Naive thymus-derived CD4-positive, alpha-beta T cell (primary cell): Measurements from ENCODE around the gene KRTAP12-3. TPM values are rescaled to one million over a fixed set of nuclear protein-coding genes. Genes with fewer than 3 reads are reported as not detected.
A peak's percentile ranks its signal among the peaks of the same experiment; 100 is the strongest.
"Not testable (repeated sequence)": the region's sequence is repeated elsewhere in the genome, so short reads cannot be mapped to it uniquely, and the experiment has no call there.

Experiments
- ATAC-seq: fragments of 150-1000 bp; cut with Tn5 transposase; 2 replicates; pipeline ENCODE4 v1.10.0; 2021; ENCODE audit warnings: mild to moderate bottlenecking, moderate library complexity
- CTCF ChIA-PET: fragments of 350-600 bp; sonication (Branson Sonifier 250); formaldehyde crosslinking; loops from one replicate; lab custom pipeline; 2021; ENCODE audit warnings: antibody characterized with exemption; lab: Charles Lee
- POLR2A ChIA-PET: fragments of 350-600 bp; sonication (Branson Sonifier 250); formaldehyde crosslinking; loops from one replicate; lab custom pipeline; 2021; ENCODE audit warnings: antibody characterized with exemption, inconsistent platforms; lab: Charles Lee
- DNase-seq, 9 donors: peaks; one replicate each; pipeline versions ENCODE4 v3.0.0 to v3.0.0-alpha.2; 2020 to 2022; ENCODE audit warnings: mixed read lengths in 1 of 9
- H3K27ac ChIP-seq: one replicate; pipeline ENCODE4 v1.7.0; 2013; ENCODE audit warnings: mild to moderate bottlenecking, low read depth, low read length, moderate library complexity
- H3K27me3 ChIP-seq, 2 donors: one replicate each; pipeline ENCODE4 v1.7.0; 2013; ENCODE audit warnings: low read length in 2 of 2, mild to moderate bottlenecking in 2 of 2, moderate library complexity in 2 of 2; ENCODE audit not compliant: control insufficient read depth in 2 of 2, insufficient read depth in 2 of 2
- H3K36me3 ChIP-seq, 3 experiments: 1 replicate in 2 of 3; 2 replicates in 1 of 3; pipeline ENCODE4 v1.7.0; 2013; ENCODE audit warnings: low read length in 3 of 3, mild to moderate bottlenecking in 3 of 3, moderate library complexity in 1 of 3; ENCODE audit not compliant: insufficient read depth in 3 of 3, control insufficient read depth in 2 of 3
- H3K4me1 ChIP-seq, 2 donors: one replicate each; pipeline ENCODE4 v1.7.0; 2013; ENCODE audit warnings: low read length in 2 of 2, mild to moderate bottlenecking in 2 of 2, moderate library complexity in 1 of 2; ENCODE audit not compliant: control insufficient read depth in 2 of 2, insufficient read depth in 2 of 2
- H3K4me3 ChIP-seq: 2 replicates; pipeline ENCODE4 v1.7.0; 2013; ENCODE audit warnings: mild to moderate bottlenecking, low read length
- H3K9me3 ChIP-seq, 3 experiments: 1 replicate in 2 of 3; 2 replicates in 1 of 3; pipeline ENCODE4 v1.7.0; 2013; ENCODE audit warnings: low read length in 3 of 3; ENCODE audit not compliant: control insufficient read depth in 2 of 3
- H3K27ac Mint-ChIP-seq, 9 donors: one replicate each; pipeline ENCODE4 v1.8.0; 2020 to 2022; ENCODE audit warnings: mixed read lengths in 9 of 9, mild to moderate bottlenecking in 8 of 9, moderate library complexity in 5 of 9, inconsistent platforms in 2 of 9
- H3K27me3 Mint-ChIP-seq, 5 donors: one replicate each; pipeline ENCODE4 v1.8.0; 2021 to 2022; ENCODE audit warnings: mixed read lengths in 5 of 5, mild to moderate bottlenecking in 1 of 5
- H3K36me3 Mint-ChIP-seq, 5 donors: one replicate each; pipeline ENCODE4 v1.8.0; 2020 to 2022; ENCODE audit warnings: mixed read lengths in 5 of 5, mild to moderate bottlenecking in 3 of 5, inconsistent platforms in 1 of 5
- H3K4me1 Mint-ChIP-seq, 7 donors: one replicate each; pipeline ENCODE4 v1.8.0; 2020 to 2022; ENCODE audit warnings: mixed read lengths in 7 of 7, mild to moderate bottlenecking in 3 of 7, inconsistent platforms in 1 of 7
- H3K4me3 Mint-ChIP-seq, 10 donors: one replicate each; pipeline ENCODE4 v1.8.0; 2020 to 2022; ENCODE audit warnings: mild to moderate bottlenecking in 10 of 10, mixed read lengths in 10 of 10, moderate library complexity in 6 of 10, inconsistent platforms in 2 of 10
- H3K9me3 Mint-ChIP-seq, 11 donors: one replicate each; pipeline ENCODE4 v1.8.0; 2020 to 2022; ENCODE audit warnings: mixed read lengths in 11 of 11, mild to moderate bottlenecking in 4 of 11, inconsistent platforms in 1 of 11, moderate library complexity in 1 of 11
- intact Hi-C, 2 donors: fragments of 100-400 bp; cut with micrococcal nuclease; formaldehyde crosslinking; loops; one replicate each; pipeline ENCODE4 v1.15.1; 2023
- polyA plus RNA-seq, 2 donors: library from polyadenylated mRNA; unstranded; fragments of 300-500 nt; fragmentation: Illumina TruSeq; gene quantifications; one replicate each; pipeline ENCODE4 v1.2.3, GENCODE V29; 2021
- total RNA-seq, 6 experiments: library from RNA in 5 of 6; stranded (reverse) in 5 of 6; gene quantifications; 1 replicate in 5 of 6; 2 replicates in 1 of 6; pipeline ENCODE4 v1.2.3 and lab custom pipeline; 2021 to 2026

Gene KRTAP12-3
- total and polyA plus RNA-seq, 7 experiments from 2014 or later = 1.1 TPM; not detected in 6

GRCh38 chr21:44656868-44657267 is 864 bp upstream of the KRTAP12-3 start:
- intact Hi-C loops = loop anchor here (1.0 to 10.0 kb wide), 7 partner anchors 35 to 270 kb away; partner anchors contain the start of gene KRTAP10-5 (in 1 of the 2)
- Mint-ChIP-seq H3K4me1 (peaks cover 47 to 73% (median 69%) of the 10 kb centered on the region in 7 donors), H3K27ac (peak overlapping the region; percentile 87 to 98 (median 98)), H3K27me3 (peaks cover 0 to 4% (median 0%) of the 10 kb centered on the region in 5 donors), H3K4me3 (peak overlapping the region; percentile 16 to 87 (median 76)), H3K9me3 (peaks cover 7 to 75% (median 45%) of the 10 kb centered on the region in 11 donors), H3K36me3 (peaks cover 11 to 71% (median 20%) of the 10 kb centered on the region in 5 donors)
- ChIA-PET CTCF (interaction anchor here (1.2 to 1.9 kb wide), 2 partner anchors 39 to 136 kb away, joined by 4 to 9 read pairs; no protein-coding TSS in a partner anchor), POLR2A (interaction anchor here (1.0 to 1.6 kb wide), 5 partner anchors 32 to 116 kb away, joined by 3 to 5 read pairs (median 3); partner anchors contain the start of gene KRTAP10-6)
- ATAC-seq (no peak), DNase-seq (no peak)
- Histone ChIP-seq H3K4me1 (peaks cover 55 to 64% of the 10 kb centered on the region in 2 donors), H3K9me3 (peaks cover 0 to 22% (median 7%) of the 10 kb centered on the region in 3 experiments), H3K36me3 (no peaks in the 10 kb centered on the region), H3K27ac (peak overlapping the region; percentile 63), H3K4me3 (peak overlapping the region; percentile 40), H3K27me3 (no peaks in the 10 kb centered on the region)

GRCh38 chr21:44658541-44658910 is 794 bp downstream of the KRTAP12-3 start:
- Histone ChIP-seq H3K27ac (peak overlapping the region; percentile 63), H3K9me3 (peaks cover 0 to 22% (median 12%) of the 10 kb centered on the region in 3 experiments), H3K4me1 (peaks cover 54 to 63% of the 10 kb centered on the region in 2 donors), H3K27me3 (no peaks in the 10 kb centered on the region), H3K4me3 (peak overlapping the region; percentile 46), H3K36me3 (no peaks in the 10 kb centered on the region)
- H3K4me3 Mint-ChIP-seq = peak overlapping the region; percentile 63 to 87 (median 76)
- POLR2A ChIA-PET = interaction anchor here (1.2 to 2.9 kb wide), 6 partner anchors 13 to 148 kb away, joined by 3 to 23 read pairs (median 5); no protein-coding TSS in a partner anchor
- CTCF ChIA-PET = interaction anchor here (1.1 to 1.9 kb wide), 2 partner anchors 40 to 148 kb away, joined by 3 to 9 read pairs; no protein-coding TSS in a partner anchor
- peaks cover 12 to 86% (median 41%) of the 10 kb centered on the region in 11 donors for H3K9me3 Mint-ChIP-seq
- H3K36me3 Mint-ChIP-seq = peaks cover 11 to 71% (median 24%) of the 10 kb centered on the region in 5 donors
- intact Hi-C loops = loop anchor here in 1 of 2 donors (5.0 to 10.0 kb wide), 3 partner anchors 34 to 269 kb away; partner anchors contain the start of gene KRTAP10-5
- no peak for ATAC-seq
- peaks cover 0 to 14% (median 0%) of the 10 kb centered on the region in 5 donors for H3K27me3 Mint-ChIP-seq
- peaks cover 46 to 67% (median 63%) of the 10 kb centered on the region in 7 donors for H3K4me1 Mint-ChIP-seq
- peak overlapping the region; percentile 87 to 98 (median 98) for H3K27ac Mint-ChIP-seq
- DNase-seq = no peak

GRCh38 chr21:44658913-44659595 is 1.3 kb downstream of the KRTAP12-3 start:
- H3K36me3 Mint-ChIP-seq = peaks cover 11 to 66% (median 24%) of the 10 kb centered on the region in 5 donors
- H3K4me1 Mint-ChIP-seq = peaks cover 41 to 62% (median 58%) of the 10 kb centered on the region in 7 donors
- H3K9me3 ChIP-seq = peaks cover 0 to 22% (median 12%) of the 10 kb centered on the region in 3 experiments
- no peak for ATAC-seq
- CTCF ChIA-PET = interaction anchor here (1.9 kb wide), 1 partner anchor 41 kb away, joined by 9 read pairs; no protein-coding TSS in a partner anchor
- H3K4me1 ChIP-seq = peaks cover 48 to 57% of the 10 kb centered on the region in 2 donors
- H3K4me3 ChIP-seq = peak overlapping the region; percentile 46
- H3K9me3 Mint-ChIP-seq = peaks cover 12 to 86% (median 38%) of the 10 kb centered on the region in 11 donors
- peak in 6 of 9 donors; percentile 51 to 66 (median 58) for DNase-seq
- H3K27ac ChIP-seq = peak overlapping the region; percentile 63
- H3K4me3 Mint-ChIP-seq = peak overlapping the region; percentile 43 to 87 (median 74)
- peaks cover 0 to 19% (median 0%) of the 10 kb centered on the region in 5 donors for H3K27me3 Mint-ChIP-seq
- no peaks in the 10 kb centered on the region for H3K27me3 ChIP-seq
- no peaks in the 10 kb centered on the region for H3K36me3 ChIP-seq
- intact Hi-C loops = loop anchor here in 1 of 2 donors (5.0 to 10.0 kb wide), 3 partner anchors 33 to 268 kb away; partner anchors contain the start of gene KRTAP10-5
- peak overlapping the region; percentile 87 to 98 (median 98) for H3K27ac Mint-ChIP-seq
- POLR2A ChIA-PET = interaction anchor here (0.5 to 2.9 kb wide), 3 partner anchors 15 to 64 kb away, joined by 4 to 23 read pairs (median 5); no protein-coding TSS in a partner anchor

GRCh38 chr21:44661567-44661966 is 3.8 kb downstream of the KRTAP12-3 start:
- H3K27ac ChIP-seq, H3K4me3 Mint-ChIP-seq, H3K36me3 ChIP-seq, H3K4me3 ChIP-seq, H3K27me3 ChIP-seq, DNase-seq, intact Hi-C loops, CTCF ChIA-PET, H3K9me3 ChIP-seq, ATAC-seq: not testable (repeated sequence)
- peaks cover 32 to 33% of the 10 kb centered on the region in 2 donors for H3K4me1 ChIP-seq
- Mint-ChIP-seq H3K36me3 (peaks cover 4 to 44% (median 19%) of the 10 kb centered on the region in 5 donors), H3K27me3 (peaks cover 0 to 32% (median 0%) of the 10 kb centered on the region in 5 donors), H3K27ac (peak overlapping the region in 4 of 9 donors; percentile 28 to 75 (median 58)), H3K4me1 (peaks cover 34 to 53% (median 39%) of the 10 kb centered on the region in 7 donors), H3K9me3 (peaks cover 8 to 69% (median 33%) of the 10 kb centered on the region in 11 donors)
- POLR2A ChIA-PET = interaction anchor here (1.1 kb wide), 1 partner anchor 20 kb away, joined by 3 read pairs; the partner anchor contains the start of gene KRTAP12-1

- Histone ChIP-seq H3K4me3 (no peak overlapping the region), H3K4me1 (peaks cover 2 to 3% of the 10 kb centered on the region in 2 donors), H3K27ac (no peak overlapping the region), H3K36me3 (no peaks in the 10 kb centered on the region), H3K9me3 (peaks cover 0 to 4% (median 4%) of the 10 kb centered on the region in 3 experiments), H3K27me3 (no peaks in the 10 kb centered on the region)
- intact Hi-C loops = no loop called here
- Mint-ChIP-seq H3K27ac (no peak overlapping the region), H3K4me3 (no peak overlapping the region), H3K9me3 (peaks cover 8 to 60% (median 24%) of the 10 kb centered on the region in 11 donors), H3K27me3 (peaks cover 0 to 50% (median 3%) of the 10 kb centered on the region in 5 donors), H3K36me3 (peaks cover 7 to 19% (median 16%) of the 10 kb centered on the region in 5 donors), H3K4me1 (peaks cover 3 to 22% (median 8%) of the 10 kb centered on the region in 7 donors)
- POLR2A ChIA-PET = no interaction called here
- CTCF ChIA-PET = no interaction called here
- ATAC-seq = no peak
- DNase-seq = no peak
Measured at GRCh38 chr21:44664691-44665090, 7.0 kb downstream of the KRTAP12-3 start.
